KMS-11 (cell line): ENCODE measurements around the gene AACS.

Experiments used
- H2AFZ ChIP-seq: fragments of 200-600 bp; sonication (generic); 2 replicates; pipeline ENCODE4 v1.6.1; 2016; ENCODE audit warnings: antibody characterized with exemption, mixed run types, low read depth
- H3K27ac ChIP-seq: fragments of 200-600 bp; sonication (generic); 2 replicates; pipeline ENCODE4 v1.6.1; 2016; ENCODE audit warnings: mild to moderate bottlenecking, mixed run types
- H3K27me3 ChIP-seq: fragments of 200-600 bp; sonication (generic); 2 replicates; pipeline ENCODE4 v1.6.1; 2017; ENCODE audit warnings: mild to moderate bottlenecking, low read depth, mixed run types, moderate library complexity; ENCODE audit not compliant: insufficient read depth
- H3K36me3 ChIP-seq: fragments of 200-600 bp; sonication (generic); 2 replicates; pipeline ENCODE4 v1.6.1; 2017; ENCODE audit warnings: mild to moderate bottlenecking, mixed run types; ENCODE audit not compliant: insufficient read depth
- H3K4me1 ChIP-seq: fragments of 200-600 bp; sonication (generic); 2 replicates; pipeline ENCODE4 v1.6.1; 2016; ENCODE audit warnings: mild to moderate bottlenecking, low read depth, mixed run types; ENCODE audit not compliant: poor library complexity, severe bottlenecking
- H3K4me2 ChIP-seq: fragments of 200-600 bp; sonication (generic); 2 replicates; pipeline ENCODE4 v1.7.0; 2016; ENCODE audit warnings: mild to moderate bottlenecking, mixed run types
- H3K4me3 ChIP-seq: fragments of 200-600 bp; sonication (generic); IDR thresholded peaks from 2 replicates; pipeline ENCODE4 v1.6.1; 2017; ENCODE audit warnings: low read depth, low read length, mixed read lengths; ENCODE audit not compliant: insufficient read depth
- H3K79me2 ChIP-seq: fragments of 200-600 bp; sonication (generic); 2 replicates; pipeline ENCODE4 v1.6.1; 2016; ENCODE audit warnings: low read depth, mixed run types; ENCODE audit not compliant: insufficient read depth
- H3K9ac ChIP-seq: fragments of 200-600 bp; sonication (generic); 2 replicates; pipeline ENCODE4 v1.6.1; 2016; ENCODE audit warnings: mild to moderate bottlenecking, mixed run types
- H4K20me1 ChIP-seq: fragments of 200-600 bp; sonication (generic); 2 replicates; pipeline ENCODE4 v1.6.1; 2016; ENCODE audit warnings: mild to moderate bottlenecking, mixed run types; ENCODE audit not compliant: insufficient read depth
- TF ChIP-seq, protein P1 (sequence below): fragments of 200-600 bp; sonication (generic); conservative IDR thresholded peaks from 2 replicates; pipeline ENCODE4 v1.6.1; 2017; ENCODE audit warnings: low read depth, mild to moderate bottlenecking, antibody characterized with exemption, low read length, moderate library complexity, mixed read lengths

Gene AACS

DNA sequence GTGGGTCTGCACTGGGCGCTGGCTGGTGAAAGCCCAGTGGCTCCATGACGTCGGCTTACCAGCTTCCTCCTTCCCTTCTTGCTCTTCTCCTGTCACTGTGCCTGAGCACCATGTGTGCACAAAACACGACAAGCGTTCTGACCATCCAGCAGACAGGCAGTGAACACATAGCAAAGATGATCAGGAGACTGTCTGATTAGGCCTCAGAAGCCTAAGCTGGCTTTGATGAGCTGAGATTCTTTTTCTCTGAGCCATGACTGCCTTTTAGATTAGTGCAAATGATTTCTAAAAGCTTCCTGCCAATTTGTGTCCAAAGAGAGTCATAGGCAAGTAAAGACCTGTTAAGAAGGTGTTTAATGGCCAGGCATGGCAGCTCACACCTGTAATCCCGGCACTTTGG, 83.1 kb downstream of the AACS start:
- Histone ChIP-seq H3K4me2 (no peak overlapping the region), H4K20me1 (no peaks in the 10 kb centered on the region), H3K9ac (no peak overlapping the region), H2AFZ (no peak overlapping the region), H3K27me3 (no peaks in the 10 kb centered on the region), H3K4me3 (no peak overlapping the region), H3K79me2 (no peaks in the 10 kb centered on the region), H3K4me1 (no peaks in the 10 kb centered on the region), H3K36me3 (no peaks in the 10 kb centered on the region), H3K27ac (no peak overlapping the region)
- TF ChIP-seq, protein P1, sequence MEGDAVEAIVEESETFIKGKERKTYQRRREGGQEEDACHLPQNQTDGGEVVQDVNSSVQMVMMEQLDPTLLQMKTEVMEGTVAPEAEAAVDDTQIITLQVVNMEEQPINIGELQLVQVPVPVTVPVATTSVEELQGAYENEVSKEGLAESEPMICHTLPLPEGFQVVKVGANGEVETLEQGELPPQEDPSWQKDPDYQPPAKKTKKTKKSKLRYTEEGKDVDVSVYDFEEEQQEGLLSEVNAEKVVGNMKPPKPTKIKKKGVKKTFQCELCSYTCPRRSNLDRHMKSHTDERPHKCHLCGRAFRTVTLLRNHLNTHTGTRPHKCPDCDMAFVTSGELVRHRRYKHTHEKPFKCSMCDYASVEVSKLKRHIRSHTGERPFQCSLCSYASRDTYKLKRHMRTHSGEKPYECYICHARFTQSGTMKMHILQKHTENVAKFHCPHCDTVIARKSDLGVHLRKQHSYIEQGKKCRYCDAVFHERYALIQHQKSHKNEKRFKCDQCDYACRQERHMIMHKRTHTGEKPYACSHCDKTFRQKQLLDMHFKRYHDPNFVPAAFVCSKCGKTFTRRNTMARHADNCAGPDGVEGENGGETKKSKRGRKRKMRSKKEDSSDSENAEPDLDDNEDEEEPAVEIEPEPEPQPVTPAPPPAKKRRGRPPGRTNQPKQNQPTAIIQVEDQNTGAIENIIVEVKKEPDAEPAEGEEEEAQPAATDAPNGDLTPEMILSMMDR = no peak

DNA sequence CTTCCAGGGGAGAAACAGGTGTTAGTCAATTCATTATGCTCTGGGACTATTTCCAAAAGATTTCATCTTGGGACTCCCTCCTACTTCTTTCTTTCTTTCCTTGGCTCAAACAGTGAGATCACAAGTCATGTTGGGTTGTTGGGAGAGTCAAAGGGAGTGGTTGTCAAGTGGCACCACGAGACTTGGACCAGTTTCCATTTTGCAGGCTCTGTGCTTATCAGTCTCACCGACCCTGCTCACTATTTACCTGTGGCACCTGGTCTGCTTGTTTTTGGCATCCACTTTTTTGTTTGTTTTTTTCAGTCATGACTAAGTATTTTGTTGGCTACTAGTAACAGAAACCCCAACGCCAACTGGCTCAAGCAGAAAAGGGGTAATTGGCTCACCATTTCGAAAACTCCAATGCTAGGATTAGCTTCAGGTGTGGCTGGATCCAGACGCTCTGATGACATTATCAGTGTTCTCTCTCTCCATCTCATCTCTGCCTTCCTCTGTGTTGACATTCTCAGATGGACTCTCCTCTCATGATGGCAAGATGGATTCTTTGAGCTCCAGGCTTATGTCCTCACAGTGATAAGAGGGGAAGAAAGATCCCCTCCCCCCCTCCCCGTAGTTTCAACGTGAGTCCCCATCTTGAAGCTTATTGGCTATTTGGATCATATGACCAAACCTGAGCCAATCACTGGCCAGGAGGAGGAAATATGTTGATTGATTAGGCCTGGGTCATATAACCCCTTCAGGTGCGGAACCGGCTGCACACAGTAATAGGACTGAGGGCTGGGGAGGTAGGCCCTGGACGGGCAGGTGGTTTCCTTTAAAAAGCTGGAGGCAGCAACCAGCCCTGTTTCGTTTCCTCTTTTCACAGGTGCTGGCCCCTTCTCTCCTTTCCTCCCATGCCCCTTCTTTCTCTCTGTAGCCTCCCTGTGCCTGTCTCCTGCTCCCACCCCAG, 84.2 kb downstream of the AACS start:
- Histone ChIP-seq H3K36me3 (no peaks in the 10 kb centered on the region), H3K27ac (no peak overlapping the region), H3K4me3 (no peak overlapping the region), H3K27me3 (no peaks in the 10 kb centered on the region), H2AFZ (no peak overlapping the region), H3K79me2 (no peaks in the 10 kb centered on the region), H3K4me2 (no peak overlapping the region), H3K4me1 (no peaks in the 10 kb centered on the region), H3K9ac (no peak overlapping the region), H4K20me1 (no peaks in the 10 kb centered on the region)
- TF ChIP-seq, protein P1 = no peak

DNA sequence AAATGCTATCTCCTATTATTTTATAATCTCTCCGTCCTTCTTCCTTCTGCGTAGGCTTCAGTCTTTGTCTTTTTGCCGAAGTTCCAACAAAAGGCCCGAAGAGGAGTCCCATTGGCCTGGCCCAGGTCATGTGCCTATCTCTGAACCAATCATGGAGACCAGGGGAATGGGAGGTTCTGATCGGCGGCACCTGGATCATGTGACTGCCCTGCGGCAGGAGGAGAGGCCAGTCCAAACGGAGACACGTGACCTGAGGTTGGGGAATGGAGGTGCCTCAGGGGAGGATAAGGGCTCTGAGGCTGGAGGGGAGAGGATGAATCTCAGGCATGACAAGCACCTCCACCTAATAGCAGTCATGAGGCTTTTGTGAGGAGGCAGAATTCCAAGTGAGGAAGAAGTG, 86.0 kb downstream of the AACS start:
- Histone ChIP-seq H3K9ac (no peak overlapping the region), H3K4me1 (no peaks in the 10 kb centered on the region), H3K36me3 (no peaks in the 10 kb centered on the region), H3K79me2 (no peaks in the 10 kb centered on the region), H4K20me1 (no peaks in the 10 kb centered on the region), H3K27me3 (no peaks in the 10 kb centered on the region), H3K27ac (no peak overlapping the region), H3K4me2 (no peak overlapping the region), H2AFZ (no peak overlapping the region), H3K4me3 (no peak overlapping the region)
- TF ChIP-seq, protein P1 = no peak

DNA sequence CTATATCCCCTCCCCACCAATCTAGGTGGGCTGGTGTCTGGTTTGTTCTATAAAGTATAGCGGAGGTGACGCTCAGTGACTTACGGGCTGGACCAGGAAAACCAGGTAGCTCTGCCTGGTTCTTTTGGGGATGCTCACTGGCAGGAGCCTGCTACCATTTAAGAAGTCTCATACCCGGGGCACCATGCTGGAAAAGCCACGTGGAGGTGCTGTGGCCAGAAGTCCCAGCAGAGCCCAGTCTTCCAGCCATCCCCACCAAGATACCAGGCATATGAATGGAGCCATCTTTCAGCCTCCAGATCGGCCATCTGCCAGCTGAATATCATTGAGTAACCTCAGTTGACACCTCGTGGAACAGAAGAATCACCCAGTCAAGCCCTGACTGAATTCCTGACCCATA, 87.2 kb downstream of the AACS start:
- Histone ChIP-seq H2AFZ (no peak overlapping the region), H3K36me3 (no peaks in the 10 kb centered on the region), H3K4me1 (no peaks in the 10 kb centered on the region), H3K9ac (no peak overlapping the region), H3K4me3 (no peak overlapping the region), H3K27ac (no peak overlapping the region), H4K20me1 (no peaks in the 10 kb centered on the region), H3K79me2 (no peaks in the 10 kb centered on the region), H3K4me2 (no peak overlapping the region), H3K27me3 (no peaks in the 10 kb centered on the region)
- TF ChIP-seq, protein P1 = no peak
